Mucosa of rectum (tissue), 2 donors: Measurements from ENCODE around the gene SH3RF3.

ENCODE experiments used
- H3K27ac ChIP-seq, 2 donors: one replicate each; pipeline ENCODE4 v1.7.0; 2013; ENCODE audit warnings: inconsistent platforms in 2 of 2, low read depth in 2 of 2, low read length in 2 of 2
- H3K27me3 ChIP-seq, 2 donors: one replicate each; pipeline ENCODE4 v1.7.0; 2013; ENCODE audit warnings: low read length in 2 of 2; ENCODE audit not compliant: control insufficient read depth in 2 of 2, insufficient read depth in 2 of 2
- H3K36me3 ChIP-seq, 2 donors: one replicate each; pipeline ENCODE4 v1.7.0; 2013; ENCODE audit warnings: low read length in 2 of 2; ENCODE audit not compliant: control insufficient read depth in 2 of 2, insufficient read depth in 2 of 2
- H3K4me1 ChIP-seq, 2 donors: one replicate each; pipeline ENCODE4 v1.7.0; 2013; ENCODE audit warnings: low read length in 2 of 2, mild to moderate bottlenecking in 1 of 2; ENCODE audit not compliant: control insufficient read depth in 2 of 2, insufficient read depth in 2 of 2
- H3K4me3 ChIP-seq, 2 donors: one replicate each; pipeline ENCODE4 v1.7.0; 2013; ENCODE audit warnings: low read length in 2 of 2
- H3K9ac ChIP-seq, 2 donors: one replicate each; pipeline ENCODE4 v1.7.0; 2013; ENCODE audit warnings: low read length in 2 of 2, low read depth in 1 of 2, mild to moderate bottlenecking in 1 of 2
- H3K9me3 ChIP-seq, 2 donors: one replicate each; pipeline ENCODE4 v1.7.0; 2013; ENCODE audit warnings: low read length in 2 of 2; ENCODE audit not compliant: control insufficient read depth in 2 of 2
- donor health status: healthy.
- donor health status: Normal muscosa, but diverticular disease.

The SH3RF3 gene

DNA sequence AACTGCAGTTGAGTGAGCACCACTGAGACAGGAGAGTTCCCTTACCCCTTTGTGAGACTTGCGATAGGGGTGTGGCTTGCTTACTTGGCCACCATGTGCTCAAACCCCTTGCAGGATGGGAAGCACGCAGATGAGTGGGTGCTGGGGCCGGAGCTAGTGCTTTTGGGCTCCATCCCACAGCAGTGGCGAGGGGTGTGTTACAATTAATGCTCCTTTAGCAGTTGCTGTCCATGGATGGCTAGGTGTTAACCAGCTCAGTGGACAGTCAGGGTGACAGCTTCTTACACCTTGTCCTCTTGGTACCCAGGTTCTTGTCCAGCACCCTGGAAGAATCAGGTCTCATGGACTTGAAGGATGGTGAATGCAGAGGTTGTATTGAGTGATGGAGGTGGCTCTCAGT lies 103.9 kb downstream of the SH3RF3 start:
- Histone ChIP-seq H3K9me3 (no peaks in the 10 kb centered on the region), H3K4me1 (no peaks in the 10 kb centered on the region), H3K36me3 (no peaks in the 10 kb centered on the region), H3K27me3 (no peaks in the 10 kb centered on the region), H3K9ac (no peak overlapping the region), H3K27ac (no peak overlapping the region), H3K4me3 (no peak overlapping the region)

DNA sequence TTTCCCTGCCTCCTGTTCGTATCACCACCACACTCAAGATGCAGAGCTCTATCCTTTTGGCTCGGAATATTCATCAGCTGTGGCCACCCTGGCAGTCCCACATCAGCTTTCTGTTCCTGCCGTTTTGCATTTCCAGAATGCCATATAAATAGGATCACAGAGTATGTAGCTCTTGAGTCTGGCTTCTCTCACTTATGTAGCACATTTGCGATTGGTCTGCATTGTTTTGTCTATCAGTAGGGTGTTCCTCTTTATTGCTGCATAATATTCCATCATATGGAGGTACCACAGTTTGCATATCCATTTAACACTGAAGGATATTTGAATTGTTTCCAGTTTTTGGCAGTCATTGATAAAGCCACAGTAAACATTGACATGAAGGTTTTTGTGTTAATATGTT lies 104.6 kb downstream of the SH3RF3 start:
- no peak overlapping the region for H3K4me3 ChIP-seq
- H3K36me3 ChIP-seq = no peaks in the 10 kb centered on the region
- H3K4me1 ChIP-seq = no peaks in the 10 kb centered on the region
- H3K9ac ChIP-seq = no peak overlapping the region
- no peak overlapping the region for H3K27ac ChIP-seq
- no peaks in the 10 kb centered on the region for H3K27me3 ChIP-seq
- H3K9me3 ChIP-seq = no peaks in the 10 kb centered on the region

DNA sequence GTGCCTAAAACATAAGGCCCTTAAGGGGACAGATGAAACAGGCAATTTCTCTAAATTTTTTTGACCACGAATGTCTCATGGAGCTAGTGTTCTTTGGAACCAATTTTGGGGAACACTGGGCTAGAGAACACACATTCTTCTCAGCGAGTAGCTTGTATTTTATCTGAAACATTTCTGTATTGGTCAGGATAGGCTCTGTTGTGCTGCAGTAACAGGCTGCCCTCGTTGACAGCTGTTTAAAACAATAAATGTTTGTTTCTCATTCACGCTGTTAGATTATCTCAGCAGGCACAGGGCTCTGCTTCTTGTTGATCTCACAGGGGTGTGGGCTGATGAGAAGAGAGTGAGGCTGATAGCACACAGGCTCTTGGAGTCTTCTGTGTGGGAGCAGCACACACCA lies 105.3 kb downstream of the SH3RF3 start:
- H3K9me3 ChIP-seq = no peaks in the 10 kb centered on the region
- H3K4me1 ChIP-seq = no peaks in the 10 kb centered on the region

DNA sequence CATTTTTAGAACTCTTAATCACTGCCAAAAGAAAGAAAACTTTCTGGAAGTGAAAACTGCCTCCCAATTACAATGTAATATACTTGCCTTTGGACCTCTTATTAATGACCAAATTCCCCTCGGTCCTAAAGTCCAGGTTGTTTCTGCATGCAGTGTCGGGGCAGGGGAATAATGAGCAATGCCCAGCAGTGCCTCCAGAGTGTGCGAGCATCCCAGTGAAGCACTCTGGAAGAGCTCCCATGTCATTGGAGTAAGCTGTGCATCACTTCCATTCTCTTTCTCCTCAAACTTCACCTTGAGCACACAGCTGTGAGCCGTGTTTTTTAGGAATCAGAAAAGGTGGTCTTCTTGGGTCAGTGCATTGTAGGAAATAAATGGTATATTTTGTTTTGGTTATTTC lies 107.1 kb downstream of the SH3RF3 start:
- Histone ChIP-seq H3K36me3 (no peaks in the 10 kb centered on the region), H3K4me1 (no peaks in the 10 kb centered on the region), H3K27ac (no peak overlapping the region), H3K4me3 (no peak overlapping the region), H3K9me3 (no peaks in the 10 kb centered on the region), H3K9ac (no peak overlapping the region), H3K27me3 (no peaks in the 10 kb centered on the region)

More for the DNA sequence above, 105.3 kb downstream of the SH3RF3 start:
- no peak overlapping the region for H3K9ac ChIP-seq
- no peak overlapping the region for H3K4me3 ChIP-seq
- no peaks in the 10 kb centered on the region for H3K27me3 ChIP-seq
- H3K27ac ChIP-seq = no peak overlapping the region
- H3K36me3 ChIP-seq = no peaks in the 10 kb centered on the region

DNA sequence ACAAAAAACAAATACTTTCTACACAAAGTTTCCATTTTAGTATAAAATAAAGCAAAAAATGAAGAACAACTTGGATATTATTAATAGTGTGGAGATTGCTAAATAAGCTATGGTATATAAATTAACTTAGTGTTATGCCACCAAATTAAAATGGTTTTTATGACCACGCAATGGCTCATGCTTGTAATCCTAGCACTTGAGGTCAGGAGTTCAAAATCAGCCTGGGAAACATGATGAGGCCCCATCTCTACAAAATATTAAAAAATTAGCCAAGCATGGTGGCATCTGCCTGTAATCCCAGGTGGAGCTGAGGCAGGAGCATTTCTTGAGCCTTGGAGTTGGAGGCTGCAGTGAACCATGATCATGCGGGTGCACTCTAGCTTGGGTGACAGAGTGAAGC lies 108.8 kb downstream of the SH3RF3 start:
- H3K27me3 ChIP-seq = no peaks in the 10 kb centered on the region
- no peaks in the 10 kb centered on the region for H3K9me3 ChIP-seq
- no peak overlapping the region for H3K4me3 ChIP-seq
- no peaks in the 10 kb centered on the region for H3K36me3 ChIP-seq
- H3K4me1 ChIP-seq = peaks cover 7 to 8% of the 10 kb centered on the region in 2 donors
- H3K9ac ChIP-seq = no peak overlapping the region
- H3K27ac ChIP-seq = no peak overlapping the region

DNA sequence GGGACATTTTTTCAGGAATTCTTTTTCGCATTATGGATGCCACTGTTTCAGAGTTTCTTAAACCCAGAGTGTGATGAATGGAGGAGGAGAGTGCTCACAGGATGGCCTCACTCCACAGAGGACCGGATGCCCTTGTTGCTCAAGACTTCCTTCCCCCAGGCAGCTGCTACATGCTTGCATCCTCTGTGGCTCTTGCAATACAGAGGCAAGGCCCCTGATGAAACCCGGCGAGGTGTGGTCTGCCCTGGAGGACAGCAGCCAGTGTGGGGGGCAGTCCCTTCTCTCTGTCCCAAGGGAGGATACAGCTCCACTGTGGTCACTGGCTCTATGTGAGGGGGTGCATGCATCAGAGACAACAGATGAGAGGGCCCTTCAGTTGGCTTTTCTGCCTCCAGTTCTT lies 109.6 kb downstream of the SH3RF3 start:
- H3K4me1 ChIP-seq = peaks cover 11 to 15% of the 10 kb centered on the region in 2 donors
- no peak overlapping the region for H3K9ac ChIP-seq
- peak overlapping the region in 1 of 2 donors; percentile 8 for H3K27ac ChIP-seq
- no peaks in the 10 kb centered on the region for H3K9me3 ChIP-seq
- H3K36me3 ChIP-seq = no peaks in the 10 kb centered on the region
- no peak overlapping the region for H3K4me3 ChIP-seq
- H3K27me3 ChIP-seq = no peaks in the 10 kb centered on the region

DNA sequence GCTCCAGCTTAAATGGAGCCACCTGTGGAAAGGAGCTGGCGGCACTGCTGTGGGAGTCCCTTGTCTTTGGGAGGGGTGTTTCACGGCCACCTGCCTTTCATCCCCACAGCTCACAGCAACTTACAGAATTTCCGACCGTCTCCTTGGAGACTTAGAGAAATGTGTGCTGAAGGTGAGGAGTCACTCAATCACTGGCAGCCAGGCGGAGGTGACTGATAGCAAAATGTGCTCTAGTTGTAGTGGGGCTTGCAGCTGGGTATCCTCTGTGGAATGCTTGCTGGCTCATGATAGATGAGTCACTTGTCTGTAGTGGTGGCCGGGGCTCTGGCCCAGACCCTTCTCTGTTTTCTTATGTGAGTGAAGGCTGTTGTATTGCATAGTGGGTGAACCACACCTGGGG lies 110.7 kb downstream of the SH3RF3 start:
- peaks cover 14 to 15% of the 10 kb centered on the region in 2 donors for H3K4me1 ChIP-seq
- H3K9ac ChIP-seq = no peak overlapping the region
- H3K27ac ChIP-seq = no peak overlapping the region

DNA sequence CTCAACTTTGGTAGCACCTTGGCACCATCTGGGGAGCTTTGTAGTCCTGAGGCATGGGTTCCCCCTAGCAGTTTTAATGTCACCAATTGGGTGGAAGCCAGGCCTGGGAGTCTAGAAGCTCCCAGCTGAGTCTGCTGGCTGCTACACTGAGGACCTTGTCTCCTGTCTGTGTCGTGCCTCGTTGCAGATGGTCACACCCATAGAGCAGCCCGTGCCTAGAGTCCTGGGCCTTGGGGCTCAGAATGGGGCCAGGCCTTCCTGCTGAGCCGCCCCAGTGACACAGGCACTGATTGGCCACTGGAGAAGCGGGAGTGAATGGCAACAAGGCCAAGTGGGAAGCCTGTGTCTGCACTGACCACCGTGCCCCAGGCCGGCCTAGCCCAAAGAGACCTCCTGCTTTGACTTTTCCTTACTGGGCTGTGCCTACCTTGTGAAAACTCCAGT lies 113.2 kb downstream of the SH3RF3 start:
- Histone ChIP-seq H3K4me1 (peaks cover 14 to 18% of the 10 kb centered on the region in 2 donors), H3K27ac (peak overlapping the region; percentile 81), H3K9me3 (no peaks in the 10 kb centered on the region), H3K9ac (peak overlapping the region in 1 of 2 donors; percentile 34), H3K27me3 (no peaks in the 10 kb centered on the region), H3K36me3 (no peaks in the 10 kb centered on the region), H3K4me3 (no peak overlapping the region)

More for the DNA sequence above, 110.7 kb downstream of the SH3RF3 start:
- no peaks in the 10 kb centered on the region for H3K9me3 ChIP-seq
- H3K27me3 ChIP-seq = no peaks in the 10 kb centered on the region
- no peaks in the 10 kb centered on the region for H3K36me3 ChIP-seq
- H3K4me3 ChIP-seq = no peak overlapping the region

DNA sequence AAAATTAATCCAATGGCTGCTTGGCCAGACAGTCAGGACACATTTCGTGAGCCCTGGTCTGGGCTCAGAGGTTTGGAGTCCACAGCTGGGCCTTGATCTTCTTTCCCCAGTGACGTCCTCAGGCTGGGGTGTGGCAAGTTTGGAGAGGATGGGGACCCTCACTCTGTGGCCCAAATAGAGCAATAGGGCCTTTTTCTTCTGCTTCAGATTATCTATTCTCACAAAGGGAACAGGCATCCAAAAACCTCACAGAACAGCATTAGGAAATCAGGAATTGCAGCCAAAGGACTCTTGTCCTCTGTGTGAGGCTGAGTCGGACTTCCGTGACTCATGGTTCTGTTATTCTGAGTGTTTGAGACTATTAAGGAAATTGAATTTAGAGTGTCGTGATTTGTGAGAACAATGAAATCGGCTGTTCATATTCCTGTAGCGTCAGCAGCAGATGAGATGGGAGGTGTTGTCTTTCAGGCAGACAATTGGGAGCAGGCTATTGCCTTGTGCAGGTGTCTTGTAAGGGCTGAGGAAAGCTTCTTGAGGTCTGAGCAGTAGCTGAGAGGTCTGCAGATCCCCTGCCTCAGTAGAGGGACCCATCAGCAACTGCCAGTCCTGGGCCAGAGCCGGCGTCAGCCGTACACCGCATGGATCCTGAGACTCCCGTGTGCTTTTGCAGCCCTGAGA lies 113.8 kb downstream of the SH3RF3 start:
- H3K9ac ChIP-seq = peak overlapping the region; percentile 19 to 34
- no peak overlapping the region for H3K4me3 ChIP-seq
- no peaks in the 10 kb centered on the region for H3K9me3 ChIP-seq
- peaks cover 17 to 23% of the 10 kb centered on the region in 2 donors for H3K4me1 ChIP-seq
- no peaks in the 10 kb centered on the region for H3K27me3 ChIP-seq
- peak overlapping the region; percentile 81 for H3K27ac ChIP-seq
- no peaks in the 10 kb centered on the region for H3K36me3 ChIP-seq

DNA sequence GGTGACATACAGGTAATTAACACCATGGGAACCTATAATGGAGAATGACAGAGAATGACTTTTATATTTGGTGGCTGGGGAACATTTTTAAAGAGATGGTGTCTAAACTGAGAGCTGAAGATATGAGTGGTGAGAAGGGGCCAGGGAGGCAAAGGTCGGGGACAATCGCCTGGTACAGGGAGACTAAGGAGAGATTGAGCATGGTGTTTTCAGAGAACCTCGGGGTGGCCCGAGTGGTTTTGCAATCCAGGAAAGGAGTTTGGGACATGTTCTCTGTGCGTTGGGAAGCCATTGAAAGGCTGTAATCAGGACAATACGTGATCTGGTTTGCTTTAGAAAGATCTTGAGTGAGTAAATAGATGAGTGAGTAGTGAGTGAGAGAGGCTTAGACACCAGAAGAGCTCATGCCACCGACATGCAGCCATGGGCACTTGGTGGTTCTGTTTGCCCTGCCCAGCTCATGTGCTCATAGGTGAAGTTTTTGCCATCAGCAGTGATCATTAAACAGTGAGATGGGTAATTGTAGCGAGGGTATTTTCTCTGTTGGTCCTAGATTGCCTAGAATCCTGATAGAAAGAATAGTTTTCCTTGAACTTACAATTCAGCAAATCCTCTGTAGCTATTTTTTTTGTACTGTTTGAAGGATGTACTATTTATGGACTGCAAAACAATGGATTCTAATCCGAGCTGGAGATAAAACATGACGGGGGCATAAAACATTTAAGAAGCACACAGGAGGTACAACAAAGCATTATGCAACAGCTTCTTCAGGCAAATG lies 114.7 kb downstream of the SH3RF3 start:
- Histone ChIP-seq H3K9ac (peak overlapping the region in 1 of 2 donors; percentile 19), H3K4me3 (no peak overlapping the region), H3K4me1 (peaks cover 18 to 25% of the 10 kb centered on the region in 2 donors)

More for the DNA sequence above, 114.7 kb downstream of the SH3RF3 start:
- Histone ChIP-seq H3K27me3 (no peaks in the 10 kb centered on the region), H3K9me3 (no peaks in the 10 kb centered on the region), H3K27ac (peak overlapping the region; percentile 51 to 81), H3K36me3 (no peaks in the 10 kb centered on the region)
